CD4-positive, alpha-beta memory T cell (primary cell): ENCODE results near the gene SERGEF. TPM values are rescaled to one million over a fixed set of nuclear protein-coding genes. Genes with fewer than 3 reads are reported as not detected.

Source experiments
- CTCF ChIA-PET: fragments of 350-600 bp; sonication (Branson Sonifier 250); formaldehyde crosslinking; loops from one replicate; lab custom pipeline; 2021; ENCODE audit warnings: inconsistent platforms; ENCODE audit not compliant: partially characterized antibody; lab: Charles Lee
- POLR2A ChIA-PET: fragments of 350-600 bp; sonication (Branson Sonifier 250); formaldehyde crosslinking; loops from one replicate; lab custom pipeline; 2021; ENCODE audit not compliant: partially characterized antibody; lab: Charles Lee
- DNase-seq, 5 donors: peaks; one replicate each; pipeline versions ENCODE4 v3.0.0 to v3.0.0-alpha.2; 2020 to 2022; ENCODE audit warnings: mixed read lengths in 1 of 5
- H3K27ac ChIP-seq: one replicate; pipeline ENCODE4 v1.7.0; 2013; ENCODE audit warnings: low read depth, low read length
- H3K27me3 ChIP-seq: 2 replicates; pipeline ENCODE4 v1.7.0; 2013; ENCODE audit warnings: mild to moderate bottlenecking, low read length, moderate library complexity; ENCODE audit not compliant: insufficient read depth
- H3K36me3 ChIP-seq: 2 replicates; pipeline ENCODE4 v1.7.0; 2013; ENCODE audit warnings: mild to moderate bottlenecking, low read length, moderate library complexity; ENCODE audit not compliant: insufficient read depth
- H3K4me1 ChIP-seq: 2 replicates; pipeline ENCODE4 v1.7.0; 2013; ENCODE audit warnings: mild to moderate bottlenecking, low read length, moderate library complexity; ENCODE audit not compliant: insufficient read depth
- H3K4me3 ChIP-seq, 2 donors: one replicate each; pipeline ENCODE4 v1.7.0; 2013; ENCODE audit warnings: low read length in 2 of 2, mild to moderate bottlenecking in 1 of 2
- H3K9me3 ChIP-seq, 2 donors: one replicate each; pipeline ENCODE4 v1.7.0; 2013; ENCODE audit warnings: low read length in 2 of 2, control low read depth in 1 of 2; ENCODE audit not compliant: control insufficient read depth in 1 of 2
- H3K27ac Mint-ChIP-seq, 7 donors: one replicate each; pipeline ENCODE4 v1.8.0; 2020 to 2021; ENCODE audit warnings: mixed read lengths in 7 of 7, mild to moderate bottlenecking in 6 of 7, inconsistent platforms in 3 of 7, moderate library complexity in 3 of 7
- H3K27me3 Mint-ChIP-seq, 2 donors: one replicate each; pipeline ENCODE4 v1.8.0; 2020 to 2021; ENCODE audit warnings: mixed read lengths in 2 of 2
- H3K36me3 Mint-ChIP-seq, 2 donors: one replicate each; pipeline ENCODE4 v1.8.0; 2020 to 2021; ENCODE audit warnings: mixed read lengths in 2 of 2, inconsistent platforms in 1 of 2, mild to moderate bottlenecking in 1 of 2
- H3K4me1 Mint-ChIP-seq, 4 donors: one replicate each; pipeline ENCODE4 v1.8.0; 2020 to 2021; ENCODE audit warnings: mixed read lengths in 4 of 4, mild to moderate bottlenecking in 1 of 4
- H3K4me3 Mint-ChIP-seq, 8 donors: one replicate each; pipeline ENCODE4 v1.8.0; 2020 to 2021; ENCODE audit warnings: mixed read lengths in 8 of 8, mild to moderate bottlenecking in 7 of 8, moderate library complexity in 6 of 8, inconsistent platforms in 3 of 8
- H3K9me3 Mint-ChIP-seq, 8 donors: one replicate each; pipeline ENCODE4 v1.8.0; 2020 to 2021; ENCODE audit warnings: mixed read lengths in 8 of 8, mild to moderate bottlenecking in 5 of 8, inconsistent platforms in 3 of 8, moderate library complexity in 1 of 8
- intact Hi-C: fragments of 100-400 bp; cut with micrococcal nuclease; formaldehyde crosslinking; loops from one replicate; pipeline ENCODE4 v1.15.1; 2023
- polyA plus RNA-seq, 2 donors: library from polyadenylated mRNA; unstranded; fragments of 300-500 nt; fragmentation: Illumina TruSeq; gene quantifications; one replicate each; pipeline ENCODE4 v1.2.3, GENCODE V29; 2021
- total RNA-seq, 2 experiments: library from RNA; stranded (reverse); gene quantifications; one replicate each; pipeline ENCODE4 v1.2.3, GENCODE V29; 2021

Gene SERGEF
- total and polyA plus RNA-seq, 4 experiments from 2014 or later = 46.2 to 82.7 (median 63.7) TPM

GRCh38 chr11:17777738-17778091, 235.1 kb downstream of the SERGEF start:
- CTCF ChIA-PET = no interaction called here
- no peaks in the 10 kb centered on the region for H3K27me3 Mint-ChIP-seq

GRCh38 chr11:17777086-17777737, 235.6 kb downstream of the SERGEF start:
- Mint-ChIP-seq H3K27ac (no peak overlapping the region), H3K9me3 (no peaks in the 10 kb centered on the region), H3K36me3 (no peaks in the 10 kb centered on the region), H3K27me3 (no peaks in the 10 kb centered on the region), H3K4me1 (no peaks in the 10 kb centered on the region), H3K4me3 (no peak overlapping the region)
- POLR2A ChIA-PET = no interaction called here
- Histone ChIP-seq H3K27ac (no peak overlapping the region), H3K36me3 (no peaks in the 10 kb centered on the region), H3K4me3 (no peak overlapping the region), H3K4me1 (no peaks in the 10 kb centered on the region), H3K9me3 (no peaks in the 10 kb centered on the region), H3K27me3 (no peaks in the 10 kb centered on the region)
- DNase-seq = no peak
- CTCF ChIA-PET = no interaction called here
- intact Hi-C loops = no loop called here

More at GRCh38 chr11:17777738-17778091, 235.1 kb downstream of the SERGEF start:
- Histone ChIP-seq H3K36me3 (no peaks in the 10 kb centered on the region), H3K4me1 (no peaks in the 10 kb centered on the region), H3K4me3 (no peak overlapping the region), H3K27me3 (no peaks in the 10 kb centered on the region), H3K27ac (no peak overlapping the region), H3K9me3 (no peaks in the 10 kb centered on the region)
- Mint-ChIP-seq H3K4me3 (no peak overlapping the region), H3K36me3 (no peaks in the 10 kb centered on the region), H3K4me1 (no peaks in the 10 kb centered on the region), H3K9me3 (no peaks in the 10 kb centered on the region), H3K27ac (peak overlapping the region in 1 of 7 donors; percentile 63)
- POLR2A ChIA-PET = no interaction called here
- no peak for DNase-seq
- intact Hi-C loops = no loop called here

- no peaks in the 10 kb centered on the region for H3K27me3 ChIP-seq
- DNase-seq = no peak
- Mint-ChIP-seq H3K36me3 (no peaks in the 10 kb centered on the region), H3K4me3 (no peak overlapping the region), H3K9me3 (no peaks in the 10 kb centered on the region), H3K27ac (no peak overlapping the region), H3K4me1 (no peaks in the 10 kb centered on the region), H3K27me3 (no peaks in the 10 kb centered on the region)
- intact Hi-C loops = no loop called here
- H3K27ac ChIP-seq = no peak overlapping the region
- no peaks in the 10 kb centered on the region for H3K36me3 ChIP-seq
- CTCF ChIA-PET = no interaction called here
- POLR2A ChIA-PET = no interaction called here
- H3K4me3 ChIP-seq = no peak overlapping the region
- no peaks in the 10 kb centered on the region for H3K9me3 ChIP-seq
- H3K4me1 ChIP-seq = no peaks in the 10 kb centered on the region
These were observed 236.5 kb downstream of the SERGEF start for GRCh38 chr11:17776212-17776875.

GRCh38 chr11:17775507-17776211, 237.2 kb downstream of the SERGEF start:
- Mint-ChIP-seq H3K9me3 (no peaks in the 10 kb centered on the region), H3K27me3 (no peaks in the 10 kb centered on the region), H3K36me3 (no peaks in the 10 kb centered on the region), H3K4me3 (no peak overlapping the region), H3K27ac (peak overlapping the region in 1 of 7 donors; percentile 52), H3K4me1 (no peaks in the 10 kb centered on the region)
- no peak for DNase-seq
- Histone ChIP-seq H3K4me1 (no peaks in the 10 kb centered on the region), H3K9me3 (no peaks in the 10 kb centered on the region), H3K27me3 (no peaks in the 10 kb centered on the region), H3K27ac (no peak overlapping the region), H3K4me3 (no peak overlapping the region), H3K36me3 (no peaks in the 10 kb centered on the region)
- intact Hi-C loops = no loop called here
- CTCF ChIA-PET = no interaction called here
- POLR2A ChIA-PET = no interaction called here

GRCh38 chr11:17775035-17775348, 237.9 kb downstream of the SERGEF start:
- H3K4me1 Mint-ChIP-seq = no peaks in the 10 kb centered on the region

GRCh38 chr11:17774232-17775034, 238.4 kb downstream of the SERGEF start:
- no peaks in the 10 kb centered on the region for H3K9me3 ChIP-seq
- intact Hi-C loops = no loop called here
- H3K36me3 Mint-ChIP-seq = no peaks in the 10 kb centered on the region
- no peaks in the 10 kb centered on the region for H3K4me1 ChIP-seq
- H3K27ac Mint-ChIP-seq = no peak overlapping the region
- no peaks in the 10 kb centered on the region for H3K27me3 Mint-ChIP-seq
- no peaks in the 10 kb centered on the region for H3K4me1 Mint-ChIP-seq
- H3K9me3 Mint-ChIP-seq = no peaks in the 10 kb centered on the region
- no peaks in the 10 kb centered on the region for H3K36me3 ChIP-seq
- H3K27ac ChIP-seq = no peak overlapping the region
- no peak overlapping the region for H3K4me3 ChIP-seq
- no peaks in the 10 kb centered on the region for H3K27me3 ChIP-seq
- ChIA-PET POLR2A (no interaction called here), CTCF (no interaction called here)
- no peak overlapping the region for H3K4me3 Mint-ChIP-seq
- DNase-seq = no peak

More at GRCh38 chr11:17775035-17775348, 237.9 kb downstream of the SERGEF start:
- H3K27ac Mint-ChIP-seq = no peak overlapping the region
- POLR2A ChIA-PET = no interaction called here
- no peaks in the 10 kb centered on the region for H3K27me3 Mint-ChIP-seq
- Histone ChIP-seq H3K9me3 (no peaks in the 10 kb centered on the region), H3K27me3 (no peaks in the 10 kb centered on the region), H3K4me3 (no peak overlapping the region), H3K4me1 (no peaks in the 10 kb centered on the region), H3K27ac (no peak overlapping the region), H3K36me3 (no peaks in the 10 kb centered on the region)
- intact Hi-C loops = no loop called here
- H3K4me3 Mint-ChIP-seq = no peak overlapping the region
- H3K9me3 Mint-ChIP-seq = no peaks in the 10 kb centered on the region
- no peaks in the 10 kb centered on the region for H3K36me3 Mint-ChIP-seq
- CTCF ChIA-PET = no interaction called here
- DNase-seq = no peak

- Histone ChIP-seq H3K4me1 (no peaks in the 10 kb centered on the region), H3K4me3 (no peak overlapping the region), H3K27ac (no peak overlapping the region), H3K36me3 (no peaks in the 10 kb centered on the region), H3K27me3 (no peaks in the 10 kb centered on the region), H3K9me3 (no peaks in the 10 kb centered on the region)
- Mint-ChIP-seq H3K9me3 (no peaks in the 10 kb centered on the region), H3K4me1 (no peaks in the 10 kb centered on the region), H3K27me3 (peaks cover 1 to 2% of the 10 kb centered on the region in 2 donors), H3K27ac (no peak overlapping the region), H3K4me3 (no peak overlapping the region), H3K36me3 (no peaks in the 10 kb centered on the region)
- intact Hi-C loops = no loop called here
- POLR2A ChIA-PET = no interaction called here
- CTCF ChIA-PET = no interaction called here
- DNase-seq = no peak
These were observed 239.2 kb downstream of the SERGEF start for GRCh38 chr11:17773674-17774073.
